ENCODE measurements around the gene LYPD8. TPM values are rescaled to one million over a fixed set of nuclear protein-coding genes. Genes with fewer than 3 reads are reported as not detected.

The LYPD8 gene
- total RNA-seq, 1 donor from 2014 or later, result not detected

DNA sequence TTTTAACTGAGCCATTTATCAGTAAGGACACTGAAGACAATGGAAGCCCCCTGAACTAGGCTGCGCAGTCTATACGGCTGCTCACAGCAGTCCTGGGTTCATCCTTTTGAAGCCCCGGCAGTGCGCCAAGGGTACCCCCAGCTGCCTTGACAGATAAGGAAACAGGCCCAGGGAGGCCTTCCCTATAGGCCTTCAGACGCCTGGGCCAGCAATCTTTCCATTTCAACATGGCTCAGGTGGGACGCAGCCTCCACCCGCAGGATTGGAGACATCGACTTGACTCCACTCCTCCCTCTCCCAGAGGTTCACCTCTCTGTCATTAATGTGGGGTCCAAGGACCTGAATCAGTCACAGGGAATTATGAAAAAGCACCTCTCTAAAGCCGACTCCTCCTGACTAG is 2.8 kb upstream of the LYPD8 start:
- no peak for DNase-seq (ENCODE audit: extremely low read depth, low read depth, low spot score)

DNA sequence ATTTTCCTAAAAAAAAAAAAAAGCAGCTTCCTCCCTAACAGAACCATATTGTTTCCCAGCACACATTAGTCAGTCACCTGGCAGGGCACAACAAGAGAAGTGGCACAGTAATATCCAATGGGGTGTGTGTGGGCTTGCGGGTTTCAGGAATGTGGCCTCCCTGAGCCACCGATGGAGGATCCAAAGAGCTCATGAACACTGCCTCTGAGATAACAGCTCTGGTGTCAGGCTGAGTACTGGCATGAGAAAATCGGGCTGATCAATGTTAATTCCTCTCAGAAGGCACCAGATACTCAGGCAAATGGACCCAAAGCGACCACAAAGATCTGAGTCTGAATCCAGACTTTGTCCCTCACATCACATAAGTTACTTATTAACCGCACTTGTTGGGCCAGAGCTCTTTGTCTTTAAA is 2.2 kb upstream of the LYPD8 start:
- no peak for DNase-seq (ENCODE audit: extremely low read depth, low read depth, low spot score)

DNA sequence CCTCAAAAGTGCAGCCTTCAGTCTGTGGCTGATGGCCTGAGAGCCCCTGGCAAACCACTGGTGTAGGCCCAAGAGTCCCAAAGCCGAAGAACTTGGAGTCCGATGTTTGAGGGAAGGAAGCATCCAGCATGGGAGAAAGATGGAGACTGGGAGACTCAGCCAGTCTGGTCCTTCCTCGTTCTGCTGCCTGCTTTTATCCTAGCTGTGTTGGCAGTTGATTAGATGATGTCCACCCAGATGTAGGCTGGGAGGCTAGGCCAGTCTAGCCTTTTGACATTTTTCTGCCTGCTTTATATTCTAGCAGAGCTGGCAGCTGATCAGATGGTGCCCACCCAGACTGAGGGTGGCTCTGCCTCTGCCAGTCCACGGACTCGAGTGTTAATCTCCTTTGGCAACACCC is 1.1 kb upstream of the LYPD8 start:
- DNase-seq (ENCODE audit: extremely low read depth, low read depth, low spot score), result no peak

DNA sequence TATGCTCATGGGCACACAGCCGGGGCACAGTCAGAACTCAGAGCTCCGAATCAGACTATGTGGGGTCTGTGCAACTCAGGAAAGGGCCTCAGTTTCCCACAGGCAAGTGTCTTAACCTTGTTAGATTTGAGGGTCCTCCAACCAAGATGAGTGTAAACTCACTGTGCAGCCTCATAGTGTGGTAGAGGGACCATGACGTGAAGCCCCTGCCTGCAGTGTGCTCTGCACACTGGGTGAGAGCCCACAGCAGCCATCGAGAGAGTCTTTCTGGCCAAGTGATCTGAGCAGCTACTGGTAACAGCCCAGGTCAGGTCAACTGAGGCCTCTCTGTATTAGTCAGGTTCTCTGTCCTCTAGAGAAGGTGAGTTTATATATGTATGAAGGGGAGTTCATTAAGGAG is 592 bp upstream of the LYPD8 start:
- DNase-seq (ENCODE audit: extremely low read depth, low read depth, low spot score), result no peak

DNA sequence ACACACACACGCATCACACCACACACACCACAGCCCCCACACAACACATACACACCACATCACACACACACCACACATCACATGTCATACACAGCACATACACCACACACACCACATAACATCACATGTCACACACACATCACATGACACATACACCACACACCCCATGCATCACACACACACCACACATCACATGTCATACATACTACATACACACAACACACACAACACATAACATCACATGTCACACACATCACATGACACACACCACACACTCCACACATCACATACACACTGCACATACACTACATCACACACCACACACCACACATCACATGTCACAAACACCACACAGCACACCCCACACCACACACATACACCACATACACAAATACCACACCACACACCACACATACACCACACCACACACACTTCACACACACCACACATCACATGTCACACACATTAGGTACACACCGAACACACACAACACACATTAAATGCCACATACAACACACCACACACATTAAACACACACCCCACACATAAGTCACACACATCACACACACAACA is 1.8 kb downstream of the LYPD8 start:
- no peak for DNase-seq (ENCODE audit: extremely low read depth, low read depth, low spot score)

DNA sequence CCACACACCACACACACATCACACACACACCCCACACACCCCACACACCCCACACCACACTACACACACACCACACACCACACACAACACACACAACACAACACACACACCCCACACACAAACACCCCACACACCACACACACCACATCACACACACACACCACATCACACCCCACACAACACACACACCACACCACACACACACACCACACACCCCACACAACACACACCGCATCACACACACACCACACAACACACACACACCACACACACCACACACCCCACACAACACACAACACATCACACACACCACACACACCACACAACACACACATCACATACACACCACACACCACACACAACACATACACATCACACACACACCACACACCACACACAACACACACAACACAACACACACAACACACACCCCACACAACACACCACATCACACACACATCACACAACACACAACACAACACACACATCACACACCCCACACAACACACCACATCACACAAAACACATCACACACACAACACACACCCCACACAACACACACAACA is 2.4 kb downstream of the LYPD8 start:
- no peak for DNase-seq (ENCODE audit: extremely low read depth, low read depth, low spot score)

DNA sequence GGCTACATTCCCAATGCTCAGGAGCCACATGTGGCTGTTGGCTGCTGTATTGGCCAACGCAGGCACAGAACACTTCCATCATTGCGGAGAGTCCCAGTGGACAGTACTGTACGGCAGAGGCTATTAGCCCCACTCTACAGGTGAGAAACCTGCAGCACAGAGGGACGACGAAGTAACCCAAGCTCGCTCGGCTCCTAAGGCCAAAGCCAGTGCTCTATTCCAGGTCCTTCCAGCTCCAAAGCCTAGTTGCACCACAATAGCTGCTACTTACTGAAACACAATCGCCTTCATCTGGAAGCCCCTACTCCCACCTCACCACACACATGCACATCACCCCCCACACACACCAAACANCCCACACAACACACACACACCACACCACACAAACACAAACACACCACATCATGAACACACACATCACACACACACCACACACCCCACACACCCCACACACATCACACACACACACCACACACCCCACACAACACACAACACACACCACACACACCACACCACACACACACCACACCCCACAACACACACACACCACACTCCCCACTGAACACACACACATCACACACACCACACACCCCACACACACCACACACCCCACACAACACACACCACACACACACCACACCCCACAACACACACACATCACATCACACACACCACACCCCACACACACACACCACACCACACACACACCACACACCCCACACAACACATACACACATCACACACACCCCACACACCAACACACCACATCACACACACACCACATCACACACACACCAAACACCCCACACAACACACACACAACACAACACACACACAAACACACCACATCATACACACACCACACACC is 3.2 kb downstream of the LYPD8 start:
- no peak for DNase-seq (ENCODE audit: extremely low read depth, low read depth, low spot score)

DNA sequence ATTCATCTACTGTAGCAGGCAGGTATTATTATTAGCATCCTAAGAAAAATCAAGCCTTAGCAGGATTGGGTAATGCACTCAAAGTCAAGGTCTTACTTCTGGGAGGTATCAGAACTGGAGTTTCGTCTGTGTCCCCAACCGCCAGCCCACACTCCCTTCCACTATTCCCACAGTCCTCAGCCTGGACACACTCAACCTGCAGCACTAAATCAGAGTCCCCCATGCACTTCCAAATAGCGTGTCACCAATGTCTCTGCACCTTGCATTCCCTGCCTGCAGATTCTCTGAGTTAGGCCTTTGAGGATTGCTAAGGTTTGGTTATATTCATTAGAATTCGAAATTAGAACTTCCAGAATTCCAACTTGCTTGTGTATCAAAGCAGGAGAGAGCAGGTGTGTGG is 3.9 kb downstream of the LYPD8 start:
- no peak for DNase-seq (ENCODE audit: extremely low read depth, low read depth, low spot score)

DNA sequence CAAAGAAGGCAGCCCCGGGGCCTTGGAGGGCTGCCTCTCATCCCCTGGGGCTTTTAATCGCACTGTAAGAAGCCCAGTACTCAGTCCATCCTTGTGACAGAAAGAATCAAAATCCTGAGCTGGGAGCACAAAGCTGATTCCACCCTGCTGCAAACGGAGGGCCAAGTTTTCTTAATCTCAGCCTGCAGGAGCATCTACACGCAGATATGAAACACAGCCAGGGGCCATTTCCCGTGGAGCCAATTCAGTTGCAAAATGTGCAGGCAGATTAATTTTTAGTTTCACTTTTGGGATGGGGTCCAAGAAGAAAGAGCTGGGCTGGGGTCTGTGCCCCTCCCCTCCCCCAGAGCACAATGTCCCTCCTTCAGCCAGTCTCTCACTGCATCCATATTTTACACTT is 4.4 kb downstream of the LYPD8 start:
- no peak for DNase-seq (ENCODE audit: extremely low read depth, low read depth, low spot score)

DNA sequence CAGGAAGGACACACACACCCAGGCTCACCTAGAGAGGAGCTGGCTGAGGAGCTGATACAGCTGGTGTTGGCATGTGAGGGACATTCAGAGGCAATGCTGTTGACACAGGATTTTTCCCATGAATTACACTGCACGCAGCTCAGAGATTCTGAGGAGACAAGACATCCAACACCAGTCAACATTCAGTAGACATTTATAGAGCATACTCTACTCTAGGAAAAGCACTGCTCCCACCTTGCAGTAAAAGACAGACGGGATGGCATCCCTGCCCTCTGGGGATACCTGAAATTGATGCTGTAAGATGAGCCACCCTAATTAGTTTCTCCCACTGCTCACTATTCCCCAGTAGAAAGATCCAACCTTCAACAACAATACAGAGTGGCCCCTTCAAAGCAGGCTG is 5.1 kb downstream of the LYPD8 start:
- DNase-seq (ENCODE audit: extremely low read depth, low read depth, low spot score), result no peak

DNA sequence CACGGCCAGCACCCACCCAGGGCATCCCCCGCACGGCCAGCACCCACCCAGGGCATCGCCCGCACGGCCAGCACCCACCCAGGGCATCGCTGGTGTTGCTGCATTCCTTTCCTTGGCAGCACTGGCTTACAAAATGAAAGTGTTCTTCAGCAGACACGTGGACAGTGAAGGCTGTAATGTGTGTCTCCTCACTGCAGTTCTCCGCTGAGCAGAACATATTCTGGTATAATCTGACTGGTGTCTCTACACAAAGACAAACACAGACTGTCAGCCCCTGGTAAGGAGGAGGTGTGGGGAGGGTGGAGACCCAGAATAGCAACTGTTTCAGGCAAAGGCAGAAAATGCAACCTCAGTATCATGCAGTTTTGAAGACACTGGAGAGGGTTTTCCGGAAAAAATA is 7.3 kb downstream of the LYPD8 start:
- no peak for DNase-seq (ENCODE audit: extremely low read depth, low read depth, low spot score)

DNA sequence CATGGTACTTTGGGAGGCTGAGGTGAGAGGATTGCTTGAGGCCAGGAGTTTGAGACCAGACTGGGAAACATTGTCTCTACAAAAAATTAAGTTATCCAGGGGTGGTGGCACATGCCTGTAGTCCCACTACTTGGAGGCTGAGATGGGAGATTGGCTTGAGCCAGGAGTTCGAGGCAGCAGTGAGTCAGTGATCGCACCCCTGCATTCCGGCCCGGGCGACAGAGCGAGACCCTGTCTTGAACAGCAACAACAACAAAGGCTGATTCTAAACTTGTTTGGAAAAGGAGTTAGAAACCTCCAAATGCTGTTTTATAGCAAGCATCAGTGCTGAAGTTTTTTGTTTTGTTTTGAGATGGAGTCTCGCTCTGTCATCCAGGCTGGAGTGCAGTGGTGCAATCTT is 14.7 kb downstream of the LYPD8 start:
- no peak for DNase-seq (ENCODE audit: extremely low read depth, low read depth, low spot score)

DNA sequence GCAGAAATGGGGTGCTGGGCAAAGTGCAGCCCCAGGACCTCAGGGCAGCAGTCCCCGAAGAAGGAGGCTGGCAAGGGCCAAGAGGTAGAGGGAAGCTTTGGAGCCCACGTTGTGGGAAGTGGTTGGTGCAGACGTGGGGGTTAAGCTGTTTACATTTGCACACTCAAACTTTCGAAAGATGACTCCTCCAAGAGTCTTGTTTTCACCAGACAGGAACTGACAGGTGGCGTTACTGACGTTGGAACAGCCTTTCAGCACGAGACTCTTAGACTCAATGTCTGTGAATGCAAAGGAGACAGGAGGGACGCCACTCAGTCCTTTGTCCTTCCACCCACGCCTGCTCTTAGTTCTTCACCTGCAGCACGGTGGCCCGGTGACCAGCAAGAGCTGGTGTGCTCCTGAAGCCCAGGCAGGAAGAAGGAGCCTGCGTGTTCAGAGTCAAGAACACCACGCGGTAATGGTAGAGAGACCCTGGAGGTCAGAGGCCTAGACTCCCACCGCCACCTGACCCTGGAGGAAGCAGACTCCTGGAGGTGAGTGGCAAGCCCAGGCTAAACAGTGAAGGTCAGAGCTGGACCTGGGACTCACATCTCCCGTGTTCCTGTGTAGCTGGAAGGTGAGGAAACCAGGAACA is 15.9 kb downstream of the LYPD8 start:
- DNase-seq (ENCODE audit: extremely low read depth, low read depth, low spot score), result no peak

DNA sequence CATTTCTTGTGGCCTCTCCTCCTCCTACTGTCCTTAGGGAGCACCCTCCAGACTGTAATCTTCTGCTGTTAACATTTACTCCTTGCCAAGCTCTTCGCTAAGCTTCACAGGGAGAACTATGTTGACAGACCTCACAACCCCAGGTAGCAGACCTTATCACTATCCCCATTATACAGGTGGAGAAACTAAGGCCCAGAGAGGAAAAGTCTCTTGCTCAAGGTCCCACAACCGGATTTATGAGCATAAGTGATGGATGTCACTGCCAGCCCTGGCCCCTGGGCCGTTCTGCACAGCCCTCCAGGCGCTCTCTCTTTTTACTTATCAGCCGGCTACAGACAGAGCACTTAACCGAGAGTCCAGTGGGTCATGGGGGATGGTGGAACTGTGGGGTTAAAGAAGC is 18.1 kb downstream of the LYPD8 start:
- DNase-seq (ENCODE audit: extremely low read depth, low read depth, low spot score), result no peak

DNA sequence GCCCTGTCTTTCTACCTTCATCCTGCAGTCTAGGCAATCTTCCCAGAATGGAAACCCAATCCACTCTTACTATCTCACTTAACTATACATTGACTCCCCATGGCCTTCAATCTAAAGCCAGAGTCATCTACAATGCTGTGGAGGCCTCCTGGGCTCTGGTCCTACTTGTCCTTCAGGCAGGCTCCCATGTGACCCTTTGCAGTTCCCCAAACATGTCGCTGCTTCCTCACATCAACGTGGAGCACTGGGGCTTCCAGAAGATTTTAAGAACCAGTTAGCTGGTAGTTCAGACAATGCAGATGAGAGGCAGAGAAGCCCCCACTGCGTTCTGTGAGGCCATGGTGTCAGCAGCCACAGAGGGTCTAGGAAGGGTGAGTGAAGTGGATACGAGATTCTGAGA is 18.6 kb downstream of the LYPD8 start:
- DNase-seq (ENCODE audit: extremely low read depth, low read depth, low spot score), result no peak

DNA sequence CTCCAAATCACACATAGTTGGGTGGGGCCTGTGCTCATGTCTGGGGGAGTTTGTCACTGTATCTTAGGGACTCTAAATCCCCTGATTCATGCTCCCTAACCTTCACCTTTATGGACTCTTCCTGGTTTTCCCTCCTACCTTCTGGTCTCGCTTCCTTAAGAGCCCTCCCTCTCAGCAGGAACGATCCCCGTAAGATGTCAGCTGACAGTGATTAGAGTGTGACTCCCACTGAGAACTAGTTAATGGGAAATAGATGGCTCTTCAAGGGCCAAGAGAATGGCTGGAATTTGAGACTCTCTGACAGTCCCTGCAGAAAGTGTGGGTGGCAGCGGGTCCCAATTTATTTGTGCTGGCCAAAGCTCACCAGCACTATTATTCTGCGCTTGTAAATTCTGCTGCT is 22.0 kb downstream of the LYPD8 start:
- no peak for DNase-seq (ENCODE audit: extremely low read depth, low read depth, low spot score)

DNA sequence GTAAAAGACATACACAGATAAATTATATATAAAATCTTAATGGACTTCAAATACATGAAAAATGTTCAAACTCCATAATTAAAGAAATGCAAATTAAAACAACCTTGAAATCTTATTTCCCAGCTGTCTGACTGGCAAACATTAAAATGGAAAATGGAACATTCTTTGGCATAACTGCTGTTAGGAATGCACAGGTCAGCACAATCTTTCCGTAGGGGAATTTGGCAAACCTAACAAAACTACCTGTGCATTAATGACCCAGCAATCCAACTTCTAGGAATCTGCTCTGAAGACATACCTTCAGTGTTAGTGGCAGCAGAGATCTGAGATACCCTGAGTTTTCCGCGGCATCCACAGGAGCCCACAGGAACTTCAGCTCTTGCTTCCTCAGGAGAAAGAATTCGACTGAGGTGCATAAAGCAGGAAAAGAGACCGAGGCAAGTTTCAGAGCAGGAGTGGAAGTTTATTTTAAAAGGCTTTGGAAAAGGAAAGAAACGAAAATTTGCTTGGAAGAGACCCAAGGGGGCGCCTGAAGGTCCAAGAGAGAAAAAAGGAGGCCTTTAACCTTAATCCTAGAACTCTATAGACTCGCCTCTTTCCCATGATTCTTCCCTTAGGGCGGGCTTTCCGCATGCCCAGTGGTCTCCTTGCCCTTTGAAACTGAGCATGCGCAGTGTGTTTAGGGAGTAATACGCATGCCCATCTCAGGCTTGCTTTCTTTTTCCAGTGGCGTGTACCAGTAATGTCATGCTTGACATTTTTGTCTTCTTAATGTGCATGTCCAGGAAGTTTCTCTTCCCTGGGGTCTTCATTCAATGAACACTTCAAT is 24.8 kb downstream of the LYPD8 start:
- no peak for DNase-seq (ENCODE audit: extremely low read depth, low read depth, low spot score)

DNA sequence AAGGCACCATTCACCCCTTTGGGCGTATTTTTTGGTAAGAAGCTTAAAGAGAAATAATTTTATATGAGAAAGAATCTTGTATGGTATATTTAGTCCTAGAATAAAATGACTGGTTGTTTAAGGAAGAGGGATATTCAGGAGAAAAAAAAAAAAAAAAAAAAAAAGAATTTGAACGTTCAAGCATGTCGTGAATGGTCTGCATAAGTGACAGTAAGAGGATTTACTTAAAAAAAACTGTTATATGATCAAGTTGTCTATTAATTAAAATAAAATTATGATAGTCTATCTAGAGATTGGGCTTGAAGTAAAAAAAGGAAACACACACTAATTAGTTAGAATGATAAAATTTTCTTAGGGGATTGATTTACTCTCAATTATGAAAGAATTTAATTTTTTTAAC is 41.3 kb downstream of the LYPD8 start:
- DNase-seq (ENCODE audit: extremely low read depth, low read depth, low spot score), result no peak

DNA sequence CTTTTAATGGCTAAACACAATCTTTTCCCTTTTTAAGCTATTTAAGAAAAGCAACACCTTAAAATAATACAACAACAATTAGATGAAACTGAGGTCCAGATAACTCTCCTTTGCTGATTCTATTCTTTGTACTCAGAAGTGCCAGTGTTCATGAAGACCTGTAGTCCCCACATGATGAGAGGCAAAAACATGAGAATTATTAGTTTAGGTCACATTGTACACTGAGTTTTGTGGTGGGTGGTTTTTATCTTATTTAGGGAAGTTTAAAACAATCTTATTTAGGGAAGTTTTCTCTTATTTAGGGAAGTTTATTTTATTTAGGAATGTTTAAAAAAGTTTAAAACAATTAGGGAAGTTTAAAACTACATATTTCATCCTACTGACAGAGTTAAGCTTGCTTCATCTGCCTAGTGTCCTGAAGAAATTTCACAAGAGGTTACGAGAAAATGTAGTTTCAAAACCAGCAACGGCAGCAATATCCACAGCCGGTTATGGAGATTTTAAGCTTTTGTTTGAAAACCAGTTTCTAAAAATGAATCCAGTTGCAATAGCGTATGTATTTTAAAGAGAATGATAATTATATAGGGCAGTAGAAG is 45.2 kb downstream of the LYPD8 start:
- DNase-seq (ENCODE audit: extremely low read depth, low read depth, low spot score), result no peak

DNA sequence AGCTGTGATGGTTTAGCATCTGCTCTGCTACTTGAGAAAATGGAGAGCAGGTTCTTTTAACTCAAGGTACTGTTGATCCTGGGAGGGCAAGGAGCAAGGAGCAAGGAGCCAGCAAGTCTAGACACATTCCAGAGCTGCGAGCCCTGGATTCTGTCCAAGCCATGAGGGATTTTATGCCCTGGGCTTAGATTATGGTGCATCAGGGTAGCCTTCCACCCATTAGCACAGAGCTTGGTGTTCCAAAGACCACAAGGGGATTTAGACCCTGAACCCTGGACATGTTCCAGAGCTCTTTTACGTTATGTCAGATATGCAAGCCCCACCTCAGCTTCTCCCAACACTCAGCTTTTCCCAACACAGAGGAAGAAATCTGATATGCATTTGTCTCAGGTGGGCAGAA is 51.0 kb downstream of the LYPD8 start:
- DNase-seq (ENCODE audit: extremely low read depth, low read depth, low spot score), result no peak

DNA sequence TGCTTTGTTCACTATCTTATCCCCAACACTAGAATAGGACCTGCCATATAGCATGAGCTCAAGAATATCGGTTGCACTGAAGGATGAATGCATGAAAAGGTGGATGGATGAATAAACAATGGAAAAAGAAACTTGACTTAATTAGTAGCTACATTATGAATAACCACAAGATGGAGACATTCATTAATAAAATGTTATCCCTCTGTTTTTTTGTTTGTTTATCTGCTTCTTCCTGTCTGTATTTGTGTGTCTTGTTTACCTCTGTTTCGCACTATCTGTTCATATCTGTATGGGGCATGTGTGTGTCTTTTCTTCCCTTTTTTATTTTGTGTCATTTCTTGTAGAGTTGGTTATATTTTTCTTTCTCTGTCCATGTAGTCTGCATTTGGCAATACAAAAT is 51.9 kb downstream of the LYPD8 start:
- DNase-seq (ENCODE audit: extremely low read depth, low read depth, low spot score), result no peak

Measured in glomerular endothelial cell (primary cell).